ENCODE measurements around the gene DBNL.

DNA sequence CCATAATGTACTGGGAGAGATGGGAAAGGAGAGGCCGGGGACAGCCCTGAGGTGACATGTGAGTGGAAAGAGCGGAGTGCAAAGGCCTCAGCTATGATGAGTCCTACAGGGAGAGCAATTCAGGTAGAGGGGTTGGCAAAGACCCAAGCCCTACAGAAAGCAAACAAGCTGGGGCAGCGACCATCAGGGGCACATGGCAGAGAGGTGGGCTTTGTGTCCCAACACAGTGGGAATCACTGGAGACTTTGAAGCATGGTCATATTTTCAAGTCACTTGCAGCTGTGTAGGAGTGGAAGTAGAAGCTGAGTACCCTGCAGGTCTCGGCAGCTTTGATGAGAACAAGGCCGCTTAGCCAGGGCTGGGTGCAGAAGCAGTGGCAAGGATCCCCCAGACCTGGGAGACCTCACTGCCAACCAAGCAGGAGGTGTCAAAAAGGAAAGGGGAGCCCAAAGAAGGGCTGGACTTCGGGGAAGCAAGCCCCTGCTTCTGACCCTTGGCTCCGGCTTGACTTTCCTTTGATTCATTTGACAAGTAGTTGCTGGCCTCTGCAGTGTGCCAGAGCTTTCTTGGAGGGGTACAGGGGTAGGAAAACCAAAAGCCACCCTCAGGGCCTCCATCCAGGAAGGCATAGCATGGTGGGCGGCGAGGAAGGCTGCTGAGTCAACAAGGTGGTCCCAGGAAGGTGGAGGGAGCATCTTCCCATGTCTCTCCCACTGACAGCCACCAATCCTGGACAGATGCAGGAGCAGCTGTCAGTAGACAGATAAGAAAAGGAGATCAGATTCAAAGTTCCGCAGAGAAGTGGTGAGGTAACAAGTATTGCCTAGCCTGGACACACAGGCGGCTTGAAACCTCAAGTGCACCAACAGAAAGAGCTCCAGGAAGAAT, 22.8 kb downstream of the DBNL start:
- TF ChIP-seq POLR2A (IDR thresholded peaks at IDR 0.05) (no peak), POLR2AphosphoS5 (IDR thresholded peaks at IDR 0.05) (peak in 1 of 4 donors; percentile 17), EP300 (IDR thresholded peaks at IDR 0.05) (no peak)
- TF ChIP-seq, protein P1, sequence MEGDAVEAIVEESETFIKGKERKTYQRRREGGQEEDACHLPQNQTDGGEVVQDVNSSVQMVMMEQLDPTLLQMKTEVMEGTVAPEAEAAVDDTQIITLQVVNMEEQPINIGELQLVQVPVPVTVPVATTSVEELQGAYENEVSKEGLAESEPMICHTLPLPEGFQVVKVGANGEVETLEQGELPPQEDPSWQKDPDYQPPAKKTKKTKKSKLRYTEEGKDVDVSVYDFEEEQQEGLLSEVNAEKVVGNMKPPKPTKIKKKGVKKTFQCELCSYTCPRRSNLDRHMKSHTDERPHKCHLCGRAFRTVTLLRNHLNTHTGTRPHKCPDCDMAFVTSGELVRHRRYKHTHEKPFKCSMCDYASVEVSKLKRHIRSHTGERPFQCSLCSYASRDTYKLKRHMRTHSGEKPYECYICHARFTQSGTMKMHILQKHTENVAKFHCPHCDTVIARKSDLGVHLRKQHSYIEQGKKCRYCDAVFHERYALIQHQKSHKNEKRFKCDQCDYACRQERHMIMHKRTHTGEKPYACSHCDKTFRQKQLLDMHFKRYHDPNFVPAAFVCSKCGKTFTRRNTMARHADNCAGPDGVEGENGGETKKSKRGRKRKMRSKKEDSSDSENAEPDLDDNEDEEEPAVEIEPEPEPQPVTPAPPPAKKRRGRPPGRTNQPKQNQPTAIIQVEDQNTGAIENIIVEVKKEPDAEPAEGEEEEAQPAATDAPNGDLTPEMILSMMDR (IDR thresholded peaks at IDR 0.05), result no peak
